ENCODE measurements around the gene GPC1. TPM values are rescaled to one million over a fixed set of nuclear protein-coding genes. Genes with fewer than 3 reads are reported as not detected.

The GPC1 gene
- total RNA-seq, 2 experiments from 2014 or later, result 0.83 to 1.2 TPM

DNA sequence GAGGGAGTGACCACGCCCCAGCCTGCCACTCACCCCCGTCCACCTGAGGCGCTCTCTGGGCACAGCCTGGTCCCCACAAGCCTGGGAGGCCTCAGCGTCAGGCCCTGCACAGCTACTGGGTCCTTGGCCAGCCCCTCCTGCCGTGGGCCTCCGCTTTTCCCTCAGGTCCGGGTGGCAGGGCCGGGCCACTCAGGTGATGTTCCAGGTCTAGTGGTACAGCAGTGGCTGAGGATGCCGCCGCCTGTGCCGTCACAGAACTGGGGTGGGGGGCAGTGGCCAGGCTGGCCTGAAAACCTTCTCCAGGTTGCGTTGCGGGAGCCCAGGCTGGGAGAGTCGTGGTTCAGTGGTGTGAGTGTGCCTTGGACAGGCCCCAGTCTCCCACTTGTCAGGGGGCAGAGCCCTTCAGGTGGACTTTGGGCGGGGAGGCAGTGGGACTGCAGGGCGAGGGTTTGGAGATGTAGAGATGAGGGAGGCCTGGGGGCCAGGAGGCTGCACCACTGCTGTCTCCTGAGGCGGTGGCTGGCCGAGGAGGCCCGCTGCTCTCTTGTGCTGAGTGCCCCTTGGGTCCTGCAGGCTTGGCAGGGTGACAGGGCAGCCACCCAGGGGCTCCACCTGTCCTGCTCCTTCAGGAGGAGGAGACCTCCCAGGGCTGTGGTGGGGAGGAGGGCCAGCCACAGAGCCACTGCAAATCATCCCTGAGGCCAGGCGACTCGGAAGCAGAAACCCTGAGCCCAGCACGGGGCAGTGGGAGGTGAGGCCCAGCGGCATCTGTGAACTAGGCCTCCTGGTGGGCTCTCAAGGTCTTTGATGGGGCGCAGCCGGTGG is 7.6 kb downstream of the GPC1 start:
- POLR2A ChIA-PET, result no interaction called here
- intact Hi-C loops (cut with micrococcal nuclease), result no loop called here
- Mint-ChIP-seq H3K4me1 (ENCODE audit: low read depth) (no peaks in the 10 kb centered on the region), H3K9me3 (no peaks in the 10 kb centered on the region), H3K27me3 (peaks cover under 1% of the 10 kb centered on the region), H3K36me3 (ENCODE audit: low read depth) (no peaks in the 10 kb centered on the region), H3K27ac (no peak overlapping the region), H3K4me3 (no peak overlapping the region)
- no peak for DNase-seq
- TF ChIP-seq, protein P1, sequence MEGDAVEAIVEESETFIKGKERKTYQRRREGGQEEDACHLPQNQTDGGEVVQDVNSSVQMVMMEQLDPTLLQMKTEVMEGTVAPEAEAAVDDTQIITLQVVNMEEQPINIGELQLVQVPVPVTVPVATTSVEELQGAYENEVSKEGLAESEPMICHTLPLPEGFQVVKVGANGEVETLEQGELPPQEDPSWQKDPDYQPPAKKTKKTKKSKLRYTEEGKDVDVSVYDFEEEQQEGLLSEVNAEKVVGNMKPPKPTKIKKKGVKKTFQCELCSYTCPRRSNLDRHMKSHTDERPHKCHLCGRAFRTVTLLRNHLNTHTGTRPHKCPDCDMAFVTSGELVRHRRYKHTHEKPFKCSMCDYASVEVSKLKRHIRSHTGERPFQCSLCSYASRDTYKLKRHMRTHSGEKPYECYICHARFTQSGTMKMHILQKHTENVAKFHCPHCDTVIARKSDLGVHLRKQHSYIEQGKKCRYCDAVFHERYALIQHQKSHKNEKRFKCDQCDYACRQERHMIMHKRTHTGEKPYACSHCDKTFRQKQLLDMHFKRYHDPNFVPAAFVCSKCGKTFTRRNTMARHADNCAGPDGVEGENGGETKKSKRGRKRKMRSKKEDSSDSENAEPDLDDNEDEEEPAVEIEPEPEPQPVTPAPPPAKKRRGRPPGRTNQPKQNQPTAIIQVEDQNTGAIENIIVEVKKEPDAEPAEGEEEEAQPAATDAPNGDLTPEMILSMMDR (IDR thresholded peaks at IDR 0.05), result no peak
- CTCF ChIA-PET, result interaction anchor here (0.6 kb wide), 1 partner anchor 71 kb away, joined by 3 read pairs; no protein-coding TSS in a partner anchor
- no peak for ATAC-seq

DNA sequence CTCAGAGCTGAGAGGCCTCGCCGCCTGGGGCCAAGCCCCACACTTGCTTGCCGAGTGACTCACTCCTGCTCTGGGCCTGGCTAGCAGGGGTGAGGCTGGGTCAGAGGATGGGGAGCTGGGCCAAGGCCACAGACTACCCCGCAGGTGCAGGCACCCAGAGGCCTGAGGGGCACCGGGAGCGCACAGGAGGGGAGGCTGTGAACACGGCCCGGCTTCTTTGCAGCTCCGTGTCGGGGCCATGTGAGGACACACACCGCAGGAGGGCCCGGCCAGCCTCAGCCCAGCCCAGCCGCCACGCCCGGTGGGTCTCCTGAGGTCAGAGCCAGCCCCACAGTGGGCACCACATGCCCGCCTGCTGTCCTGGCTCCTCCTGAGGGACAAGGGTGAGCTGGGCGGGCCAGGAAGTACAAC is 8.4 kb downstream of the GPC1 start:
- DNase-seq (no peak), ATAC-seq (no peak)
- TF ChIP-seq, protein P1 (IDR thresholded peaks at IDR 0.05), result no peak

DNA sequence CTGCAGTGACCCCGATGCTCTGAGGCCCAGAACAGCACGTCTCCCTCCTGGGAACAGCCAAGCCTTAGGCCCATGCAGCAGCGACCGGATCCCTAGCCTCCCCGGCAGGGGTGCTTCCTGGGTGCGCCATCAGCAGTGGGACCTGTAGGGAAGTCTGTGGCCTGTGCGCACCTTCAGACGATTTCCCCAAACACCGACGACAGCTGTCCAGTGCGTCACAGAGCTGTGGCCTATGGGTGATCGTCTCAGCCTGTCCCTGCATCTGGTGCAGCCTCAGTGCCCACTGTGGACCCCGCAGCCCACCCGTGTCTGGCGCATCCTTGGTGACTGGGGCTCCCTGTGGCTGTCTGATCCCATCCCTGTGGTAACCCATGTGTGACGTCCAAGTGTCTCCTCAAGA is 9.0 kb downstream of the GPC1 start:
- ChIA-PET POLR2A (no interaction called here), CTCF (no interaction called here)
- no peak overlapping the region for H3K27ac Mint-ChIP-seq
- TF ChIP-seq, protein P1 (IDR thresholded peaks at IDR 0.05), result no peak
- no peaks in the 10 kb centered on the region for H3K36me3 Mint-ChIP-seq (ENCODE audit: low read depth)
- H3K4me1 Mint-ChIP-seq (ENCODE audit: low read depth), result no peaks in the 10 kb centered on the region
- peaks cover 2% of the 10 kb centered on the region for H3K27me3 Mint-ChIP-seq
- H3K4me3 Mint-ChIP-seq, result no peak overlapping the region
- DNase-seq (no peak), ATAC-seq (no peak)
- no peaks in the 10 kb centered on the region for H3K9me3 Mint-ChIP-seq
- intact Hi-C loops (cut with micrococcal nuclease), result no loop called here

More for the DNA sequence above, 8.4 kb downstream of the GPC1 start:
- ChIA-PET CTCF (no interaction called here), POLR2A (no interaction called here)
- intact Hi-C loops (cut with micrococcal nuclease), result no loop called here
- Mint-ChIP-seq H3K4me1 (ENCODE audit: low read depth) (no peaks in the 10 kb centered on the region), H3K36me3 (ENCODE audit: low read depth) (no peaks in the 10 kb centered on the region), H3K9me3 (no peaks in the 10 kb centered on the region), H3K27ac (no peak overlapping the region), H3K27me3 (peaks cover under 1% of the 10 kb centered on the region), H3K4me3 (no peak overlapping the region)

GRCh38 chr2:240445961-240446663 is 10.6 kb downstream of the GPC1 start:
- ATAC-seq (no peak), DNase-seq (no peak)
- Mint-ChIP-seq H3K4me1 (ENCODE audit: low read depth) (no peaks in the 10 kb centered on the region), H3K9me3 (no peaks in the 10 kb centered on the region), H3K4me3 (no peak overlapping the region), H3K36me3 (ENCODE audit: low read depth) (no peaks in the 10 kb centered on the region), H3K27me3 (peaks cover 16% of the 10 kb centered on the region), H3K27ac (no peak overlapping the region)
- CTCF ChIA-PET, result no interaction called here
- POLR2A ChIA-PET, result no interaction called here
- intact Hi-C loops (cut with micrococcal nuclease), result no loop called here
- TF ChIP-seq, protein P1 (IDR thresholded peaks at IDR 0.05), result no peak

GRCh38 chr2:240446664-240447175 is 11.3 kb downstream of the GPC1 start:
- ATAC-seq (no peak), DNase-seq (no peak)
- no peaks in the 10 kb centered on the region for H3K4me1 Mint-ChIP-seq (ENCODE audit: low read depth)
- H3K9me3 Mint-ChIP-seq, result no peaks in the 10 kb centered on the region
- CTCF ChIA-PET, result no interaction called here
- H3K27me3 Mint-ChIP-seq, result peaks cover 20% of the 10 kb centered on the region
- H3K36me3 Mint-ChIP-seq (ENCODE audit: low read depth), result no peaks in the 10 kb centered on the region
- H3K4me3 Mint-ChIP-seq, result no peak overlapping the region
- no peak overlapping the region for H3K27ac Mint-ChIP-seq
- intact Hi-C loops (cut with micrococcal nuclease), result no loop called here
- POLR2A ChIA-PET, result no interaction called here
- TF ChIP-seq, protein P1 (IDR thresholded peaks at IDR 0.05), result no peak

Measured in activated CD8-positive, alpha-beta T cell treated with anti-CD3 and anti-CD28 coated beads for 36 hours (primary cell).